Activated CD4-positive, alpha-beta memory T cell treated with anti-CD3 and anti-CD28 coated beads, Interleukin-2, amount 10 ng/mL, durations not matched to agents 7 days and 5 days (primary cell): Measurements from ENCODE around the gene ATP1A3. TPM values are rescaled to one million over a fixed set of nuclear protein-coding genes. Genes with fewer than 3 reads are reported as not detected.
"Not testable (repeated sequence)": the region's sequence is repeated elsewhere in the genome, so short reads cannot be mapped to it uniquely, and the experiment has no call there.

ENCODE experiments used
- CTCF ChIA-PET: fragments of 350-600 bp; sonication (Branson Sonifier 250); formaldehyde crosslinking; loops from one replicate; lab custom pipeline; 2021; ENCODE audit warnings: antibody characterized with exemption, inconsistent platforms; lab: Charles Lee
- POLR2A ChIA-PET: fragments of 350-600 bp; sonication (Branson Sonifier 250); formaldehyde crosslinking; loops from one replicate; lab custom pipeline; 2021; ENCODE audit warnings: antibody characterized with exemption; lab: Charles Lee
- DNase-seq: peaks from one replicate; pipeline ENCODE4 v3.0.0-alpha.2; 2020
- H3K27ac Mint-ChIP-seq: one replicate; pipeline ENCODE4 v1.8.0; 2021; ENCODE audit warnings: mild to moderate bottlenecking, mixed read lengths
- H3K27me3 Mint-ChIP-seq: one replicate; pipeline ENCODE4 v1.8.0; 2021; ENCODE audit warnings: mixed read lengths
- H3K36me3 Mint-ChIP-seq: one replicate; pipeline ENCODE4 v1.8.0; 2021; ENCODE audit warnings: low read depth, mixed read lengths
- H3K4me1 Mint-ChIP-seq: one replicate; pipeline ENCODE4 v1.8.0; 2021; ENCODE audit warnings: mixed read lengths
- H3K4me3 Mint-ChIP-seq: one replicate; pipeline ENCODE4 v1.8.0; 2021; ENCODE audit warnings: mild to moderate bottlenecking, mixed read lengths
- H3K9me3 Mint-ChIP-seq: one replicate; pipeline ENCODE4 v1.8.0; 2021; ENCODE audit warnings: mixed read lengths
- total RNA-seq, 2 experiments: library from RNA; stranded (reverse); gene quantifications; one replicate each; pipeline ENCODE4 v1.2.3, GENCODE V29; 2021

Gene ATP1A3
- total RNA-seq, 2 experiments from 2014 or later: 1.2 to 1.9 TPM

DNA sequence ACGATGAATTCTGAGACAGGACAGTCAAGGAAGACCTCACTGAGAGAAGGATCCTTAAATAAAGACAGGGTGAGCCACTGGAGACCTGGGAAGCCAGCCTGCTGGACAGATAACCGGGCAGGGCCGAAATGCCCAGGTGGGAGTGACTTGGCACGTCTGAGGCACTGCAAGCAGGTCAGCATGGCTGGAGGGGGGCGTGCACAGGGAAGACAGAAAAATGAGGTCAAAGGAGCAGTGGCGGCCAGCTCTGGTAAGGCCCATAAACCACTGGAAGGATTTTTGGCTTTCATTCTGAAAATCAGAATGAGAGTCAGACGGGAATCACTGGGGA is 5.8 kb upstream of the ATP1A3 start:
- no peaks in the 10 kb centered on the region for H3K9me3 Mint-ChIP-seq
- DNase-seq: no peak
- H3K4me1 Mint-ChIP-seq: peaks cover 31% of the 10 kb centered on the region
- H3K27ac Mint-ChIP-seq: no peak overlapping the region
- H3K36me3 Mint-ChIP-seq: no peaks in the 10 kb centered on the region
- H3K27me3 Mint-ChIP-seq: peaks cover 70% of the 10 kb centered on the region
- POLR2A ChIA-PET: interaction anchor here (0.6 to 1.4 kb wide), 2 partner anchors 53 to 114 kb away, joined by 3 read pairs; no protein-coding TSS in a partner anchor
- H3K4me3 Mint-ChIP-seq: no peak overlapping the region
- CTCF ChIA-PET: interaction anchor here (0.6 kb wide), 1 partner anchor 77 kb away, joined by 3 read pairs; no protein-coding TSS in a partner anchor

DNA sequence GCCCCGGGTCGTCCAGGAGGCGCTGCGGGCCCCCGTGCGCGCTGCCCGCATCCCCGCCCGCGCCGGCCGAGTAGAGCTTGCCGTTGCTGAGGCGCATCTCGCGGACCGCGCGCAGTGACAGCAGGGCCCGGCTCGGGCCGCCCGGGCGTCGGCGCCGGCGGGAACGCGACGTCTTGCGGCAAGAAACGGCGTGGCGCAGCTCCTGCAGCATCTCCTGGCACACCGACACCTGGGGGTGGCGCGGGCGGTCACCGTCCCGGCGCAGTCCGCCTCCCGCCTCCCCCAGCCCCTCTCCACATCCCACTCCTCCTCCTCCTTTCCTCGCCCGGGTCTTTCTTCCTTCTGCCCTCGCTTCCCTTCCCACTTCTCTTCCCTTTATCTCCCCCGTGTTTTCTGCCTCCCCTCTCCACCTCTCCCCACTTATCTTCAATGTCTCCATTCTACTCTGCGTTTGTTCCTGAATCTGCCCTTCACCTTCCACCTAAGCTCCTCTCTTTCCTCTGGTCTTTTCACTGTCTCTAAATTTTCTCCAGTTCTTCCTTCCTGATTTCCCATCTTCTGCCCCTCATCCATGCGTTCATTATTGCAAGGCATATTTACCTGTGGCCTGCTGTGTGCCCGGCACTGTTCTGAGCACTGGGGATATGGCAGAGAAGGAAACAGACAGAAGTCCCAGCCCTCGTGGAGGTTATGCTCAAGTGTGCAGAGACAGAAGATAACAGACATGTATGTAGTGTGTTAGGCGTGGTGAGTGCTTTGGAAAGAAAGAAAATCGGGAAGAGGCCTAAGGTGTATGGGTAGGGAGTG is 5.2 kb upstream of the ATP1A3 start:
- H3K27me3 Mint-ChIP-seq: peaks cover 74% of the 10 kb centered on the region
- no peaks in the 10 kb centered on the region for H3K9me3 Mint-ChIP-seq
- DNase-seq: no peak
- H3K27ac Mint-ChIP-seq: no peak overlapping the region
- H3K36me3 Mint-ChIP-seq: no peaks in the 10 kb centered on the region
- POLR2A ChIA-PET: interaction anchor here (1.4 kb wide), 1 partner anchor 53 kb away, joined by 3 read pairs; no protein-coding TSS in a partner anchor
- CTCF ChIA-PET: interaction anchor here (0.6 kb wide), 1 partner anchor 78 kb away, joined by 3 read pairs; no protein-coding TSS in a partner anchor
- H3K4me3 Mint-ChIP-seq: no peak overlapping the region
- H3K4me1 Mint-ChIP-seq: peaks cover 34% of the 10 kb centered on the region

DNA sequence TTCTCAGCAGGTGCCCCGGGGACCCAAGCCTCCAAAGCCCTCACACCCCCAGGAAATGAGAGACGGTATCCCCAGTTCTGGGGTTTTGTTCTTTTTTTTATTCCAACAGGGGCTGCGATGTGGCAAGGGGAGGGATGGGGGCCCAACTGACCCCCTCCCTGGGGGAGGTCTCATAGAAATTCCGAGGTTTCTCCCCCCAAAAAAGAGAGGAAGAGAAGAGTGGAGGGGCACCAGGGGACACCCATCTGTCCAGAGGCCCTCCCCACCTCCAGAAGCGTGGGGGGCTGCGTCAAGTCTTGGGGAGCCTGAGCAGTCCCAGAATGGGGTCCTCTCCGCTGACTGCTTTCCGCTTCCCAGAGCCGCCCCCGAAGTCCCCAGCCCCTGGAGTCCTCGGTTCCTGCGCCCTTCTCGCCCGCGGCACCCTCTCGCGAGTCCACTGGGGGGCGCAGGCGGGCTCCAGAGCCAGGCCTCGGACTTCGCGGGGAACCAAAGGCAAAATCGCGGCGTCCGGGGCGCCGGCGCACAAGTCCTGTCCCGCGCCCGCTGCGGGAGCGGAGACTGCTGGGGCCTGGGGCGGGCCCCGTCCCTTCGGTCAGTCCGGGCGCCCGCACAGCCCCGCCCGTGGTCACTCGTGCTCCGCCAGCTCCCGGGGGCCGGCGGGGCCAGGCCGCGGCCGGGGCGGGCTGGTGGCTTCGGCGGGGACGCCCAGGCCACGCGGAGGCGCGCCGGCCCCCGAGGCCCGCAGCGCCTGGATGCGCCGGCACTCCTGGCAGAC is 4.4 kb upstream of the ATP1A3 start:
- no peaks in the 10 kb centered on the region for H3K36me3 Mint-ChIP-seq
- DNase-seq: peak; percentile 48
- H3K4me3 Mint-ChIP-seq: no peak overlapping the region
- POLR2A ChIA-PET: no interaction called here
- H3K27ac Mint-ChIP-seq: no peak overlapping the region
- H3K4me1 Mint-ChIP-seq: peaks cover 36% of the 10 kb centered on the region
- CTCF ChIA-PET: no interaction called here
- no peaks in the 10 kb centered on the region for H3K9me3 Mint-ChIP-seq
- peaks cover 69% of the 10 kb centered on the region for H3K27me3 Mint-ChIP-seq

DNA sequence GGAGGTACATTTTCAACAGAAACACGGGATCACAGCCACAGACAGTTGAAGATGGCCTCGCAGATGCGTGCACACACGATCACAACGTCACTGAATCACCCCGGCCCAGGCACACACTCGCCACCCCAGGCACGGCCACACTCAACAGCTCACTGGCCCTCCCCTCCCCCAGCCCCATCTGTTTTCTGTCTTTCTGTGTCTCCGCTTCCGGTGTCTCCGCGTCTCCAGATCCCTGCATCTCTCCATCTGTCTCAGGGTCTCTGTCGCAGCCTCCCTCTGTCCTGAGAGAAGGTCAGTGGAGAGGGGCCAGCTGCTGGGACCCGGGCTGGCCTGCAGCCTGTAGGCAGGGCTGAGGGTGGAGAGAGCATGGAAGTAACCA is 3.8 kb upstream of the ATP1A3 start:
- no peak overlapping the region for H3K4me3 Mint-ChIP-seq
- H3K27ac Mint-ChIP-seq: no peak overlapping the region
- peaks cover 71% of the 10 kb centered on the region for H3K27me3 Mint-ChIP-seq
- no peaks in the 10 kb centered on the region for H3K36me3 Mint-ChIP-seq
- ChIA-PET CTCF (no interaction called here), POLR2A (no interaction called here)
- DNase-seq: no peak
- peaks cover 36% of the 10 kb centered on the region for H3K4me1 Mint-ChIP-seq
- no peaks in the 10 kb centered on the region for H3K9me3 Mint-ChIP-seq

DNA sequence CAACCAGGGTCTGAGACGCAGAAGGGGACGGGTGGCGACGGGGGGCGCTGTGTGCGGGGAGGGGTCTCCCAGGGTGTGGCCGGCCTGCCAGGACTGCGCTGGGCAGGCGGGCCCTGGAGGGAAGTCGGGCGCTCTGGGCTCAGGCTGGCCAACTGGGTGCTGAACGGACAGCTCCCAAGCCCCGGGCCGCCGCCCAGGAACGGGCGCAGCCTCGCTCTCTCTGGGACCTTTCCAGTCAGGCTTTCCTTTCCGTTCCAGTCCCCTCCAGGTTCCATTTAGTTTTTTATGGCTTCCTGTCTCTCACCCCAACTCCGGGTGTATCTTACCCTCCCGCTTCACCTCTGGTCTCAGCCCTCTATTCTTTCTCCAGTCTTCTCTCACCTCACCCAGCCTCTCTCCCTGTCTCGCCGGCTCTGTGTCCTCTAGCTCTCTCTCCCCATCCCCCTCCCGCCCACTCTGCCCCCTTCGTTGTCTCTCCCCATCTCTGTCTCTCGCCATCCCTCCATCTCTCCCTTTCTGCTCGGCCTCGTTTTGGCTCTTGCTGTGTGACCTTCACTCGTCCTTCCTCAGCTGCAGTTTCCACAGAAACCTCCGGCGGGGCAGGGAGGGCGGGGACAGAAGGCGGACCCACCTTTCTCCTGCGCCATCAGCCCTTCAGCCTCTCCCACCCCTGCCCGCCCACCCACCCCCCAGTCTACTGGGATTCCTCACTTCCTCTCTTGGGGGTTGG is 3.3 kb upstream of the ATP1A3 start:
- Mint-ChIP-seq H3K4me1 (peaks cover 38% of the 10 kb centered on the region), H3K9me3 (no peaks in the 10 kb centered on the region), H3K27ac (no peak overlapping the region), H3K4me3 (no peak overlapping the region), H3K27me3 (peaks cover 73% of the 10 kb centered on the region), H3K36me3 (no peaks in the 10 kb centered on the region)
- CTCF ChIA-PET: no interaction called here
- peak; percentile 44 for DNase-seq
- POLR2A ChIA-PET: no interaction called here

DNA sequence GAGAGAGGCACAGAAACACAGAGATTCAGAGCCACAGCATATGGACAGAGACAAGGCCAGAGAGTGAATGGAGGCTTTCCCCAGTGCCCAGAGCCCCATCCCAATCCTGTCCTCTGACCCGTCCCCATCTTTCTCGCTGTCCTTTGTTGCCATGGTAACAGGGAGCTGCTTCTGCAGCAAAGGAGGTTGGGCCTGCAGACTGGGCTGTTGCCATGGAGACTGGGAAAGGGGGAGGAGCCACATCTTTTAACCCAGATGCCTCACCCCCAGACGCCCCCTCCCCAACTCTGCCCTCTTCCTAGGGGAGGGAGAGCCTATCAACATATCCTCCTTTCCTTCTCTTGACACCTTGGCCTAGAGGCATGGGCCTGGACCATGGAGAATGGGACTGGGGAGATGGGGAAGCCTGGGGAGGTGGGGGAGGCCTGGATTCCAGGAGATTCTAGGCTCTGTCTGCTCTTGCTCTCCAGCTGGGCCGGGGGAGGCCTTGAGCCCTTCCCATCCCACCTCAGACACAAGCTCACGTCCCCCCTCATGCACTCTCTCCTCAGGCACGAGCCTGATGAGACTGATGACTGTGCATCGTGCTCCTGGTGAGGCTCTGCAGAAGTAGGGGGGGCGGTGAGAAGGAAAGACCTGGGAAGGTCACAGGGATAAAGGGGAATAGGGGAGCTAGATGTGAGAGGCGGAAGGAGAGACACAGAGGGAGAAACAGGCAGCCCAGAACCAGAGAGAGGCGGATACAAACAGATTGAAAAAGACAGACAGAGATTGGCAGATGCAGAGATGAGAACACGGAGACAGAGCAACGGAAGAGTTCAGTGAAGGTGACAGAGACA is 2.1 kb upstream of the ATP1A3 start:
- Mint-ChIP-seq H3K4me1 (peaks cover 36% of the 10 kb centered on the region), H3K9me3 (no peaks in the 10 kb centered on the region), H3K27me3 (peaks cover 62% of the 10 kb centered on the region), H3K36me3 (no peaks in the 10 kb centered on the region), H3K4me3 (no peak overlapping the region), H3K27ac (no peak overlapping the region)
- ChIA-PET CTCF (interaction anchor here (1.2 kb wide), 1 partner anchor 39 kb away, joined by 3 read pairs; no protein-coding TSS in a partner anchor), POLR2A (interaction anchor here (0.6 kb wide), 1 partner anchor 1285 kb away, joined by 4 read pairs; no protein-coding TSS in a partner anchor)
- DNase-seq: no peak

DNA sequence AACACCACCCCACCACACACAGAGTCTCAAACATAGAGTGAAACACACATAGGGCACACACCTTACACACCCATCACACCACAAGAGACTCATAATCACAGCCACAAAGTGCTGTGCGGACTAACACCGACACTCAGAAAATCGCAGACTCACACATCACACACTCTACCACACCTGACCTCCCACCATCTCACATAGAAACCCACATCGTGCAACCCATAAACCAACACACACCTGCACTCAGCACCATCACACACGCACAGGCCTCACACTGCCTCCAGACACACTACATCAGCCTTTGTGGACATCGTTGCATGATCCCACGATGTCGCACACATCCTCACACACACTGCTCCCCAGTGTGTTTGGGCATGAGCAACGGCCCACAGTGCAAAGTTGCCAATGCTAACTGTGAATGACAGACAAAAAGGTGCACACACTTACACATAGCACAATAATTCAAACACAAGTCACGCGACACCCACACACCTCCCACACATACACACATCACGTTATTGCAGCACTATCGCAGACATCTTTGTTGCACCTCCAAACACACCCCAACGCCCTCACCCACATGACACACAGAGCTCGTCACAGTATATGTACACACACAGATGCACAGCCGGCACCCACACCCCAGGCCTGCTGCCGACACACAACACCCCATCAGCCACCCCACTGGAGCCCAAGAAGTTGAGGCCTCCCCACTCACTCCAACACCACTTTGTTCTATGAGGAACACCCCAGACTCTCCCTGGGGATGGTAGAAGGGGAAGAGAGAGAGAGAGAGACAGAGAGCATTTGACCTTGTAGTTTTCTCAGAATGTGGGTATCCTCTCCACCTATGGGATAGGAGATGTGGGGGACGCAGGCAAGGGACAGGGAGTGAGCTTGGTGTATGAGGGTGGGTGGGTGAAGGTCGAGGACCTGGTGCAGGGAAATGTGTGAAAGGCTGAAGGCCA is 1.2 kb upstream of the ATP1A3 start:
- ChIA-PET POLR2A (no interaction called here), CTCF (interaction anchor here (1.2 kb wide), 1 partner anchor 40 kb away, joined by 3 read pairs; no protein-coding TSS in a partner anchor)
- no peak for DNase-seq
- Mint-ChIP-seq H3K36me3 (no peaks in the 10 kb centered on the region), H3K4me1 (peaks cover 36% of the 10 kb centered on the region), H3K27me3 (peaks cover 55% of the 10 kb centered on the region), H3K27ac (no peak overlapping the region), H3K9me3 (no peaks in the 10 kb centered on the region), H3K4me3 (peak overlapping the region; percentile 18)

DNA sequence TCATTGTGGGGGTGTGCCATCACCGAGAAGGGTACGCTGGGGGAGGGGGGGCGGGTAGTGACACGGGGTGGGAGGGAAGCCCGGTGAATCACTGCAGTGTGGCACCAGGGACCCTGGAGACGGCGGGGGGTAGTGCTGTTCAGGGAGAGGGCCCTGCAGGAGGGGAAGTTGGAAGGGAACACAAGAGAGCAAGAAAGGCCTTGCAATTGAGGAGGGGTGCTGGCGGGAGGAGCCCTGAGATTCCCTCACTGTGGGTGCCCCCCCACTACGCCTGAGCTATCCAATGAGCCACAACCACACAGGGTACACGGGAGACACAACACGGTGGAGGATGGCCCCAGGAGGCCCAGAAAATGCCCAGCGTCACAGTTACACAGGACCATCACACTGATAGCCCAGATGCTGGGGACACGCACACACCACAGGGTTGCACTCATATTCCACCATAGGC is 516 bp upstream of the ATP1A3 start:
- H3K4me1 Mint-ChIP-seq: peaks cover 36% of the 10 kb centered on the region
- POLR2A ChIA-PET: no interaction called here
- DNase-seq: no peak
- peak overlapping the region; percentile 18 for H3K4me3 Mint-ChIP-seq
- no peaks in the 10 kb centered on the region for H3K9me3 Mint-ChIP-seq
- H3K27ac Mint-ChIP-seq: no peak overlapping the region
- H3K36me3 Mint-ChIP-seq: no peaks in the 10 kb centered on the region
- CTCF ChIA-PET: interaction anchor here (0.6 kb wide), 1 partner anchor 121 kb away, joined by 3 read pairs; no protein-coding TSS in a partner anchor
- H3K27me3 Mint-ChIP-seq: peaks cover 48% of the 10 kb centered on the region

DNA sequence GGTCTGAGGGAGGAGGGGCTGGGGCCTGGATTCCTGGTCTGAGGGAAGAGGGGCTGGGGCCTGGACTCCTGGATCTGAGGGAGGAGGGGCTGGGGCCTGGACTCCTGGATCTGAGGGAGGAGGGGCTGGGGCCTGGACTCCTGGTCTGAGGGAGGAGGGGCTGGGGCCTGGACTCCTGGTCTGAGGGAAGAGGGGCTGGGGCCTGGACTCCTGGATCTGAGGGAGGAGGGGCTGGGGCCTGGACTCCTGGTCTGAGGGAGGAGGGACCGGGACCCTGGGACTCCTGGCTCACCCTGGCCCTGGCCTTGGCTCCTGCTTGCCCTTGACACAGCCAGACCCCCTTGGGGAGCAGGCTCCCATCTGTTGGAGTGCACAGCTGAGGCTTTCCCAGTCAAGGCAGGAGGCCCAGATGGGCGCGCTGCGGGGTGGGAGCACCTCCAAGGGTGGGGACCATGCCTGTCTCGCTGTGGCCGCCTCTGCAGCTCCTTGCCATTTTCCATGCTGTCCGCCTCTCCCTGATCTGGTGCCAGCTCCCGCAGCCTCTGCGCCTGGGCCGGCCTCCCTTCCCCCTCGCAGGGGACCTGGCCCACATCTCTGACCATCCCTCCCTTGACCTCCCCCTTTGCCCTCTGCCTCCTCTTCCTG is 2.0 kb downstream of the ATP1A3 start:
- Mint-ChIP-seq H3K27me3 (peaks cover 32% of the 10 kb centered on the region), H3K4me1 (peaks cover 24% of the 10 kb centered on the region)
- H3K27ac Mint-ChIP-seq, DNase-seq, H3K9me3 Mint-ChIP-seq, POLR2A ChIA-PET, H3K36me3 Mint-ChIP-seq, H3K4me3 Mint-ChIP-seq, CTCF ChIA-PET: not testable (repeated sequence)

DNA sequence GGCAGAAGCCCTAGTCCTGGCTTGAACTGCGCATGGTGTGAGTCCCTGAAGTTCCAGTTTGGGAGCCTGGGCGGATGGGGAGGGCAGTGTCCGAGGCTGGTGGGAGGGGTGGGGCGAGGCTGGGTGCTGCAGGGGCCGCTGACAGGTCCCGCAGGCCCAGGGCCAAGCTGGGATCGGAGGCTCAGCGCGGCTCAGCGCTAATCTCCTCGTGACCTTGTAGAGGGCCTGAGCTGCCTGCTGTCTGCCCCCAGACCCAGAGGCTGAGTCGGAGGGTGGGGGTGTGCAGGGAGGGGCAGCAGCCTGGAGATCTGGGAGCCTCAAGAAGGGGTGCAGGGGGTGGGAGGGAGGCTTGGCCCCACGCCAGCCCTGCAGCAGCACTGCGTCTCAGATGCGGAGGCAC is 3.0 kb downstream of the ATP1A3 start:
- ChIA-PET POLR2A (no interaction called here), CTCF (no interaction called here)
- H3K36me3 Mint-ChIP-seq: no peaks in the 10 kb centered on the region
- no peak overlapping the region for H3K27ac Mint-ChIP-seq
- peaks cover 17% of the 10 kb centered on the region for H3K4me1 Mint-ChIP-seq
- H3K27me3 Mint-ChIP-seq: peaks cover 23% of the 10 kb centered on the region
- H3K4me3 Mint-ChIP-seq: no peak overlapping the region
- no peak for DNase-seq
- H3K9me3 Mint-ChIP-seq: no peaks in the 10 kb centered on the region

DNA sequence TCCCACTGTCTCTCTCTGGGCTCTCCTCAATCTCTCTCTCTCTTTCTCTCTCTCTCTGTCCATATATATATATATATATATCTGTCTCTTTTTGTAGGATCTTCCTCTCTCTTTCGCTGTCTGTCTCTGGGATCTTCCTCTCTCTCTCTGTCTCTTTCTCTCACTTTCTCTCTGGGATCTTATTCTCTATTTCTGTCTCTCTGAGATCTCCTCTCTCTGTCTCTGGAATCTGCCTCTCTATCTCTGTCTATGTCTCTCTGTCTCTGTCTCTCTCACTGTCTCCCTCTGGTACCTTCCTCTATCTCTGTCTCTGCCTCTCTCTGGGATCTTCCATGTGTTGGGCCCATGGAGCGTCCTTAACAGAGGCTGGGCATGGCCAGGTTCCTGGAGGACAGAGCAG is 3.4 kb downstream of the ATP1A3 start:
- POLR2A ChIA-PET: no interaction called here
- DNase-seq: no peak
- Mint-ChIP-seq H3K36me3 (no peaks in the 10 kb centered on the region), H3K27ac (no peak overlapping the region), H3K27me3 (peaks cover 20% of the 10 kb centered on the region), H3K4me3 (no peak overlapping the region), H3K9me3 (no peaks in the 10 kb centered on the region), H3K4me1 (peaks cover 17% of the 10 kb centered on the region)
- CTCF ChIA-PET: no interaction called here
